ENCODE measurements around the gene KLK4. TPM values are rescaled to one million over a fixed set of nuclear protein-coding genes. Genes with fewer than 3 reads are reported as not detected.

Gene KLK4
- total and polyA plus RNA-seq, 9 of the 15 experiments (the other 6 are each of a cell fraction or from before 2014, with no cell fraction given): not detected

DNA sequence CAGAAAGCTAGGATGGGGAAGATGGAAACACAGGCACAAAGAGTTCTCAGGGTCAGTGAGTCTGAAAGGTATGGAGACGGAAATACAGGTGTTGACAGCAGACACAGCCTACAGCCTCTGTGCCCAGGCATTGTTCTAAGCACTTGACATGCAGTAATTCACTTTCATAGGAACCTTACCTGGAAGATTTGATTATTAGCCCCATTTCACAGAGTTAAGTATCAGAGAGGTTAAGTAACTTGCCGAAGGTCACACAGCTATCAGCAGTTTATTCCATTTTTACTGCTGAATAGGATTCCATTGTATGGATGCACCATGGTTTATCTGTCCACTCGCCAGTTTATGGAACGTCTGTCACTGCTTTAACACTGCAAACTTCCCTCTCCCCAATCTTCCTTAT, 13.2 kb downstream of the KLK4 start (continued):
- TF ChIP-seq BCLAF1 (IDR thresholded peaks at IDR 0.05; ENCODE audit: borderline replicate concordance in 1 of 2, control insufficient read depth in 1 of 2, low read depth in 2 of 2, low read length in 1 of 2) (no peak), BCOR (IDR thresholded peaks at IDR 0.05) (peak; percentile 95), CHCHD3 (CRISPR knock-in tag; IDR thresholded peaks at IDR 0.05) (no peak), ARID3B (CRISPR knock-in tag; IDR thresholded peaks at IDR 0.05; ENCODE audit: borderline replicate concordance) (no peak)

- no peak overlapping the region for H3K27ac ChIP-seq (ENCODE audit: extremely low read depth, low read depth, low read length)
- peaks cover 0 to 11% of the 10 kb centered on the region in 2 experiments; a peak in 2 of 5 replicates for H3K27me3 ChIP-seq (ENCODE audit: control insufficient read depth in 2 of 2, insufficient read depth in 2 of 2, low read length in 2 of 2)
- H2AFZ ChIP-seq (ENCODE audit: low read depth, low read length): no peak overlapping the region
- H3K79me2 ChIP-seq (ENCODE audit: control insufficient read depth, insufficient read depth, low read length): no peaks in the 10 kb centered on the region
- no peak overlapping the region for H3K4me2 ChIP-seq (ENCODE audit: insufficient read depth, low read length)
- H3K9me3 ChIP-seq (replicated peaks; ENCODE audit: control insufficient read depth, insufficient read depth, low read depth, low read length): 0 out of 2 replicates have a peak, but pooled peaks cover 3% of the 10 kb centered on the region
- H3K9ac ChIP-seq (ENCODE audit: insufficient read depth in 1 of 2, low read depth in 2 of 2, low read length in 2 of 2): no peak overlapping the region; a peak in 1 of 4 replicates
- BruUV-seq (replicated peaks): no TSS peak
- WGBS (ENCODE audit: insufficient coverage, low coverage, missing lambda C conversion rate): 21% methylated on average over 3 of the region's 3 CpGs
- H3K4me3 ChIP-seq: no peak overlapping the region
- H3K9me1 ChIP-seq (ENCODE audit: control insufficient read depth, insufficient read depth, low read length): peaks cover 4% of the 10 kb centered on the region
- intact Hi-C loops (cut with micrococcal nuclease): no loop called here
- no peaks in the 10 kb centered on the region for H4K20me1 ChIP-seq (replicated peaks; ENCODE audit: control insufficient read depth, insufficient read depth, low read length)
- ChIA-PET CTCF (ENCODE audit: low intra/inter-chr PET ratio) (no interaction called here), POLR2A (no interaction called here)
- in situ Hi-C loops (cut with MboI): no loop called here
- H3K4me1 ChIP-seq (replicated peaks in 1 of 2; ENCODE audit: control insufficient read depth in 2 of 2, insufficient read depth in 2 of 2, low read length in 2 of 2): peaks cover 0 to 11% of the 10 kb centered on the region in 2 experiments; a peak in 3 of 5 replicates
- H3K36me3 ChIP-seq (ENCODE audit: control insufficient read depth, insufficient read depth, low read length): no peaks in the 10 kb centered on the region
- DNase-seq (ENCODE audit: extremely low read depth in 1 of 4, low spot score in 3 of 4): no peak
- ATAC-seq: no peak
- no peak for FAIRE-seq
- no peak for TF ChIP-seq NFE2 (IDR thresholded peaks at IDR 0.05; ENCODE audit: low read depth)
- TF ChIP-seq SMARCB1 (IDR thresholded peaks at IDR 0.05; ENCODE audit: insufficient read length, low read depth): no peak
- TF ChIP-seq MXI1 (IDR thresholded peaks at IDR 0.05; ENCODE audit: low read depth, low read length): no peak
- no peak for TF ChIP-seq ETS2 (tag; IDR thresholded peaks at IDR 0.05; ENCODE audit: borderline replicate concordance, poor library complexity, severe bottlenecking)
- TF ChIP-seq POLR3A (IDR thresholded peaks at IDR 0.05; ENCODE audit: borderline replicate concordance, extremely low read depth, insufficient read depth, insufficient read length): no peak
- no peak for TF ChIP-seq GABPB2 (CRISPR knock-in tag; conservative IDR thresholded peaks at IDR 0.05)
- no peak for TF ChIP-seq ZNF561 (CRISPR knock-in tag; conservative IDR thresholded peaks at IDR 0.05)
- TF ChIP-seq STAG1 (CRISPR knock-in tag; IDR thresholded peaks at IDR 0.05; ENCODE audit: borderline replicate concordance): no peak
- TF ChIP-seq ZNF280B (CRISPR knock-in tag; IDR thresholded peaks at IDR 0.05): no peak
- no peak for TF ChIP-seq TAL1 (IDR thresholded peaks at IDR 0.05)
- no peak for TF ChIP-seq ZNF23 (CRISPR knock-in tag; IDR thresholded peaks at IDR 0.05)
- TF ChIP-seq TFAM (CRISPR knock-in tag; conservative IDR thresholded peaks at IDR 0.05): no peak
- TF ChIP-seq IFI16 (CRISPR knock-in tag; IDR thresholded peaks at IDR 0.05): no peak
Measured at GRCh38 chr19:50897612-50898011, 13.6 kb downstream of the KLK4 start.

Measured in K562 (cell line).